Right cardiac atrium (tissue), 5 donors: ENCODE results near the gene ZNF253. TPM values are rescaled to one million over a fixed set of nuclear protein-coding genes. Genes with fewer than 3 reads are reported as not detected.
"Not testable (repeated sequence)": the region's sequence is repeated elsewhere in the genome, so short reads cannot be mapped to it uniquely, and the experiment has no call there.

Source experiments
- ATAC-seq, 2 donors: fragments of 200-7000 bp; cut with Tn5 transposase; one replicate each; pipeline versions ENCODE4 v1.8.0 to v1.9.1; 2020; ENCODE audit warnings: moderate library complexity in 2 of 2, mild to moderate bottlenecking in 1 of 2
- DNase-seq, 3 donors: peaks; one replicate each; pipeline ENCODE4 v3.0.0-alpha.2; 2020
- H3K27ac ChIP-seq: one replicate; pipeline ENCODE4 v1.5.1; 2013; ENCODE audit warnings: mild to moderate bottlenecking, low read length, control low read depth, moderate library complexity
- H3K27me3 ChIP-seq: one replicate; pipeline ENCODE4 v1.6.1; 2013; ENCODE audit not compliant: control insufficient read depth, insufficient read depth
- H3K4me1 ChIP-seq: one replicate; pipeline ENCODE4 v1.6.1; 2013; ENCODE audit warnings: low read length; ENCODE audit not compliant: control insufficient read depth, insufficient read depth
- H3K4me3 ChIP-seq: one replicate; pipeline ENCODE4 v1.5.1; 2013; ENCODE audit warnings: low read length, control low read depth
- H3K9me3 ChIP-seq: one replicate; pipeline ENCODE4 v1.6.1; 2013; ENCODE audit warnings: low read length; ENCODE audit not compliant: control insufficient read depth
- WGBS: extraction: QIAGEN DNeasy Blood & Tissue Kit; methylation state at CpG from one replicate; pipeline ENCODE4 v1.1.7; 2013; 5-methylcytosine and 5-hydroxymethylcytosine counted together
- intact Hi-C, 4 donors: fragments of 100-400 bp; cut with DNase I; formaldehyde crosslinking; loops; one replicate each; pipeline versions ENCODE4 v1.11.0 to v1.14.0; 2022 to 2023
- long read RNA-seq, 4 donors: library from polyadenylated mRNA; unstranded; transcript quantifications; one replicate each; pipeline ENCODE4 v2.0.0, GENCODE V29; 2020 to 2021
- polyA plus RNA-seq: library from polyadenylated mRNA; stranded (reverse); fragments of 200-250 nt; gene quantifications from one replicate; pipeline ENCODE4 v1.2.3, GENCODE V29; 2013
- total RNA-seq, 4 donors: library from RNA; stranded (reverse); fragmentation: NEBNext Ultra II Directional; extraction: Animal tissue kit (Norgen Biotek cat#: 25700); gene quantifications; one replicate each; pipeline ENCODE4 v1.2.1, GENCODE V29; 2021
- donor health status: healthy with polysubstance abuse.
- donor health status: DM: no; HTN: yes; CAD: no.
- donor health status: DM: no; HTN: no; CAD: no.
- donor health status: DM: no; HTN: yes; CAD: no; lungs with severe emphysema.
- donor health status: DM: yes; HTN: yes; CAD: no.

Gene ZNF253
- total RNA-seq (1 to 10 TPM; 7.5 to 8.9 (median 8.6) TPM), polyA plus RNA-seq (5.4 TPM)
- long read RNA-seq, donor 1, transcript ZNF253-203 (4 exons, 3,519 nt) = major isoform, 9 of 13 reads
- long read RNA-seq, donor 1, partial matches to known transcripts = 1 of 13 reads
- long read RNA-seq, donor 1, other reads (novel, unspliced or antisense) = 0 of 13 reads
- long read RNA-seq, donor 2, partial matches to known transcripts = 0 of 3 reads
- long read RNA-seq, donor 2, other reads (novel, unspliced or antisense) = 0 of 3 reads
- long read RNA-seq, donor 3, transcript ZNF253-203 (4 exons, 3,519 nt) = major isoform, 8 of 11 reads
- long read RNA-seq, donor 3, partial matches to known transcripts = 0 of 11 reads
- long read RNA-seq, donor 3, other reads (novel, unspliced or antisense) = 1 of 11 reads
- long read RNA-seq, donor 4, partial matches to known transcripts = 1 of 5 reads
- long read RNA-seq, donor 4, other reads (novel, unspliced or antisense) = 1 of 5 reads

DNA sequence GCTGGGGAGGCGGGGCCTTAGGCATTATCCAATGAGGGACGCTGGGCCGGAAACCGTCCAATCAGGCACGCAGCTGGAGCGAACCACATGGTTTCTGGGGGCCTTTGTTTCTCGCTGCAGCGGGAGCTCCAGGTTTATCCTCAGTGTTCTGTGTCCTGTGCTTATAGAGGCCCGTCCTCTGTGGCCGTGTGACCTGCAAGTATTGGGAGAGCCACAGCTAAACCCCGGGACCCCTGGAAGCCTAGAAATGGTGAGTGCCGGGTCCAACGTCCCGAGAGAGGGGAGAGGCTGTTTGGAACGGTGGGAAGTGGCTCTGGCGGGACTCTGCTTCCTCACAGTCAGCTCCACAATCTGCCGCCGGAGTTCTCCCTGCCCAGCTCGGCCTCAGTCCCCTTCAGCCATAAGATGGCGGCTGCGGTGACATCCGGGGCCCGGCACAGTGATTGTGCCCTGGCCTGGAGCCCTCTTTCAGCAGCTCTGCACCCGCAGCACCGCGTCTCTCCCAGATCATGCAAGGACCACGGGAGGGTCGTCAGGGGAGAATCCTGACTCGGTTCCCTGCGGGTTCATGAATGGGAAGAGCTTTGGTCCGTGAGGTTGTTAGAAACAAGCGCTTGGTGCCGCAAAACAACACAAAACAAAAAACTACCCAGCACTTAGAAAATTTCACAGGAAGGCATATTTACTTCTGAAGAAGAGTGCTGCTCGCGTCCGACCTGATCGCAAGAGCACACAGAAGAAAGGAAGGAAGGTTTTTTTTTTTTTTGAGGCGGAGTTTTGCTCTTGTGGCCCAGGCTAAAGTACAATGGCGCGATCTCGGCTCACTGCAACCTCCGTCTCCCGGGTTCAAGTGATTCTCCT lies at the start of gene ZNF253:
Gene ZNF253 (plus strand): TSS at position 133 of the 861 bp plus-strand sequence. CDS start 115 bp downstream, at position 248.
- Histone ChIP-seq H3K27ac (peak within 1 kb of the TSS; percentile 100), H3K4me3 (peak within 1 kb of the TSS; percentile 72), H3K4me1 (no peaks in the 10 kb centered on the region), H3K27me3 (no peaks in the 10 kb centered on the region), H3K9me3 (no peaks in the 10 kb centered on the region)
- WGBS = under 1% methylated on average over 43 of the region's 43 CpGs
- intact Hi-C loops = no loop called here
- peak; percentile 98 to 99 (median 98) for DNase-seq
- ATAC-seq = peak; percentile 99

DNA sequence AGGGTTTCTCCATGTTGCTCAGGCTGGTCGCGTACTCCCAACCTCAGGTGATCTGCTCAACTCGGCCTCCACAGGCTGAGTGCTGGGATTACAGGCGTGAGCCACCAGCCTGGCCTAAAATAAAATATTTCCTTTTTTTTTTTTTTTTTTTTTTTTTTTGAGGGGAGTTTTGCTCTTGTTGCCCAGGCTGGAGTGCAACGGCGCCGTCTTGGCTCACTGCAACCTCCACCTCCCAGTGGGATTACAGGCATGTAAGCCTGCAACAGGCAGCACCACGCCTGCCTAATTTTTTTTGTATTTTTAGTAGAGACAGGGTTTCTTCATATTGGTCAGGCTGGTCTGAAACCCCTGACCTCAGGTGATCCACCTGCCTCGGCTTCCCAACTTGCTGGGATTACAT lies 49.0 kb upstream of the ZNF253 start:
- no peak overlapping the region for H3K4me3 ChIP-seq
- intact Hi-C loops = no loop called here
- H3K27me3 ChIP-seq = no peaks in the 10 kb centered on the region
- no peak overlapping the region for H3K27ac ChIP-seq
- DNase-seq = peak; percentile 66 to 88 (median 71)
- ATAC-seq = peak; percentile 32 to 69
- WGBS = 57% methylated on average over 9 of the region's 9 CpGs
- H3K4me1 ChIP-seq = peaks cover 3% of the 10 kb centered on the region
- no peaks in the 10 kb centered on the region for H3K9me3 ChIP-seq

DNA sequence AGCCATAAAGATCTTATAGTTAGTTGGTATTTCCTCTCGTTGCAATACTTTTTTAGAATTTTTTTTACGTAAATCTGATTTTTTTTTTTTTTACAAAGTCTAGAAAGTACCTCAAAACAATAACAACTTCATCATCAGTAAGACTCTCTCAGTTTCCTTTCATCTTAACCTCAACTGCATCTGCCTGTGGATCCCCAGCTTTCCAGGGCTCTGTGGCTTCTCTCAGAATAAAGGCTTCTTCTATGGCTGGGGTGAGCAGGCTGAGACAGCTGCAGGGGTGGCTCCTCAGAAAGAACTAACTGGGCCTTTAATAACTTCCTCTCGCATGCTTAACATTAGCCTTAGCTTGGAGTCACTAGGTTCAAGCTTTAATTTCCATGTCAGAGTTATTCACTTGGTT lies 48.3 kb upstream of the ZNF253 start:
- DNase-seq = no peak
- Histone ChIP-seq H3K4me1 (peaks cover 1% of the 10 kb centered on the region), H3K4me3 (no peak overlapping the region), H3K27me3 (no peaks in the 10 kb centered on the region), H3K27ac (no peak overlapping the region), H3K9me3 (no peaks in the 10 kb centered on the region)
- no peak for ATAC-seq
- 68% methylated on average over 3 of the region's 3 CpGs for WGBS
- intact Hi-C loops = no loop called here

DNA sequence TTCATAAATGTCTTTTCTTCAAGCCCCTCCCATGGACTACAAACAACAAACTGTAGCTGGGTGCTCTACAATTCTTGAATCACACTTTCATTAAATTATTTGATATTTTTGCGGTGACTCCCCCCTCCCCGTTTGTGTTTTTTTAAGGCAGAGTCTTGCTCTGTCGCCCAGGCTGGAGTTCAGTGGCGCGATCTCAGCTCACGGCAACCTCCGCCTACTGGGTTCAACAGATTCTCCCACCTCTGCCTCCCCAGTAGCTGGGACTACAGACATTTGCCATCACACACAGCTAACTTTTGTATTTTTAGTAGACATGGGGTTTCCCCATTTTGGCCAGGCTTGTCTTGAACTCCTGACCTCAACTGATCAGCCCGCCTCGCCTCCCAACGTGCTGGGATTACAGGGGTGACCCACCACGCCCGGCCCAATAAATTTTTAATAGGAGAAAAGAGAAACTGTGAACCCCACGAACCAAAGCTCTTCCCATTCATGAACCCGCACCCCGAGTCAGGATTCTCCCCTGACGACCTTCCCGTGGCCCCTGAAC lies 44.8 kb upstream of the ZNF253 start:
- peak overlapping the region; percentile 97 for H3K27ac ChIP-seq
- H3K27me3 ChIP-seq = no peaks in the 10 kb centered on the region
- no peak for ATAC-seq
- intact Hi-C loops = no loop called here
- H3K4me1 ChIP-seq = no peaks in the 10 kb centered on the region
- H3K9me3 ChIP-seq = no peaks in the 10 kb centered on the region
- WGBS = 9% methylated on average over 17 of the region's 17 CpGs
- no peak for DNase-seq
- peak overlapping the region; percentile 71 for H3K4me3 ChIP-seq

DNA sequence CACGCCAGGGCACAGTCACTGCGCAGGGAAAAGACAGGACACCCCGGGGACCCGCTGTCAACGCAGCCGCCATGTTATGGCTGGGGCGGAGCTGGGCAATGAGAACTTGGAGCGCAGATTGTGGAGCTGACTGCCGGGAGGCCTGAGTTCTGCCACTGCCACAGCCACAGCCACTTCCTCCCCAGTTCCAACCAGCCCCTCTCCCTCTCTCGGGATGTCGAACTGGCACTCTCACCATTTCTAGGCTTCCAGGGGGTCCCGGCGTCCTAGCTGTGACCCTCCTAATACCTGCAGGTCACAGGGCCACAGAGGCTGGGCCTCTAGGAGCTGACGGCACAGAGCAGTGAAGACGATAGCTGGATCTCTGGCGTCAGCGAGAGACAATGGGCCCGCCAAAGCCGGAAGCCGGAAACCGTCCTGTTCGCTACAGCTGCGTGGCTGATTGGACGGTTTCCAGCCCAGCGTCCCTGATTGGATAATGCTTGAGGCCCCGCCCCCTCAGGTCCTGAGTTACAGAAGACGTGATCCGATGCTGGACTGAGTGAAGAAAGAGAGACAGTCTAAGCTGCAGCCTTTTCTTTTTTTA lies 44.2 kb upstream of the ZNF253 start, which contains the start of gene ZNF506:
Gene ZNF506 (minus strand): TSS at position 385 of the 586 bp plus-strand sequence. CDS start 147 bp downstream, at position 238.
- H3K4me1 ChIP-seq = no peaks in the 10 kb centered on the region
- peak within 1 kb of the TSS; percentile 71 for H3K4me3 ChIP-seq
- no peaks in the 10 kb centered on the region for H3K27me3 ChIP-seq
- intact Hi-C loops = no loop called here
- ATAC-seq = peak; percentile 98
- under 1% methylated on average over 28 of the region's 28 CpGs for WGBS
- H3K9me3 ChIP-seq = no peaks in the 10 kb centered on the region
- DNase-seq = peak; percentile 99 to 100 (median 100)
- peak within 1 kb of the TSS; percentile 97 for H3K27ac ChIP-seq

DNA sequence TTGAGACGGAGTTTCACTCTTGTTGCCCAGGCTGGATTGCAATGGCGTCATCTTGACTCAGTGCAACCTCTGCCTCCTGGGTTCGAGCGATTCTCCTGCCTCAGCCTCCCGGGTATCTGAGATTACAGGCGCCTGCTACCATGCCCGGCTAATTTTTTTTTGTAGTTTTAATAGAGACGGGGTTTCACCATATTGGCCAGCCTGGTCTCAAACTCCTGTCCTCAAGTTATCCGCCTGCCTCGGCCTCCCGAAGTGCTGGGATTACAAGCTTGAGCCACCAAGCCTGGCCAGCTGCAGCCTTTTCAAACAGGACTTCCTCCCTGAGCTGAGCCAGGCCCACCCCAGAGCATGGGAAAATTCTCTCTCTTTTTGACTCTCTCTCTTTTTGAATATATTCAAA lies 43.7 kb upstream of the ZNF253 start:
- WGBS = 3% methylated on average over 11 of the region's 11 CpGs
- H3K27me3 ChIP-seq, intact Hi-C loops, H3K4me1 ChIP-seq, H3K9me3 ChIP-seq: not testable (repeated sequence)
- DNase-seq = peak in 2 of 3 donors; percentile 25 to 53
- peak overlapping the region; percentile 71 for H3K4me3 ChIP-seq
- peak; percentile 11 to 38 for ATAC-seq
- peak overlapping the region; percentile 62 for H3K27ac ChIP-seq

DNA sequence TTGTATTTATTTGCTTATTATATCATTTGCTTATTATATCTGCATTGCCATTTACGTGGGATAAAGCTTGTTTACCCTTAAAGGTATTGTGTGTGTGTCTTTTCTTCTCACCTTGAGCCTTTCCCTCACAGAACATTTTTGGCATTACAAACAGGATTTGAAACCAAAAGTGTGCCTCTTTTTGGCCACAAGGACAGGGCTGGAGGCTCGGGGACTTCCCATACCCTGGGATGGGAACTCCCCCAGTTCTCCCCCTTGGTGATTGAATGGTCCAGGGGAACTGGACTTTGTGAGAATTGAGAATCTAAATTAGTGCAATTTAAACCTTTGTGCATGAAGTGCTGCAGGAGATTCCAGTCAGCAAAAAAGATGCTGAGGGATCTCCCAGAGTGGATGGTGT lies 41.8 kb upstream of the ZNF253 start:
- intact Hi-C loops = no loop called here
- Histone ChIP-seq H3K4me1 (no peaks in the 10 kb centered on the region), H3K27ac (no peak overlapping the region), H3K4me3 (no peak overlapping the region), H3K27me3 (no peaks in the 10 kb centered on the region), H3K9me3 (no peaks in the 10 kb centered on the region)
- no peak for ATAC-seq
- WGBS = 80% methylated on average over 2 of the region's 2 CpGs
- no peak for DNase-seq

DNA sequence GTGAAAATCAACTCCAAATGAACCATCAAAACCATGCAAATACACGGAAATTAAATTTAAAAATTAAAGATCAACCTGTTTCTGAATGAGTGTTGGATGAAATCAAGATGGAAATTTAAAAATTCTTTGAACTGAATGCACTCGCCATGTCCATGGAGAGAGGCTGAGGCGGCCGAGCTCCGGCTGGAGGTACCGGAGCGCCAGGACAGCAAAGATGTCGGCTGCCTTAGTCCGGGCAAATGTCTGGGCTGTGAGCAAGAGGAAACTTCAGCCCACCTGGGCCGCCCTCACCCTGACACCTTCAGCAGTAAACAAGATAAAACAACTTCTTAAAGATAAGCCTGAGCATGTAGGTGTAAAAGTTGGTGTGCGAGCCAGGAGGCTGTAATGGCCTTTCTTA lies 38.8 kb upstream of the ZNF253 start:
- intact Hi-C loops = no loop called here
- ATAC-seq = no peak
- 91% methylated on average over 11 of the region's 11 CpGs for WGBS

DNA sequence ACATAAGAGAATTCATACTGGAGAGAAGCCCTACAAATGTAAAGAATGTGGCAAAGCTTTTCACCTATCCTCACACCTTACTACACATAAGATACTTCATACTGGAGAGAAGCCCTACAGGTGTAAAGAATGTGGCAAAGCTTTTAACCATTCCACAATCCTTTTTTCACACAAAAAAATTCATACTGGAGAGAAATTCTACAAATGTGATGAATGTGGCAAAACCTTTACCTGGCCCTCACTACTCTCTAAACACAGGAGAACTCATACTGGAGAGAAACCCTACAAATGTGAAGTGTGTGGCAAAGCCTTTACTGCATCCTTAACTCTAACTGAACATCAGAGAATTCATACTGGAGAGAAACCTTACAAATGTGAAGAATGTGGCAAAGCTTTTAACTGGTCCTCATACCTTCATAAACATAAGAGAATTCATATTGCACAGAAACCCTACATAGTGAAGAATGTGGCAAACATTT lies 30.1 kb upstream of the ZNF253 start:
- Histone ChIP-seq H3K27ac (no peak overlapping the region), H3K27me3 (no peaks in the 10 kb centered on the region), H3K4me1 (no peaks in the 10 kb centered on the region), H3K4me3 (no peak overlapping the region), H3K9me3 (peaks cover 2% of the 10 kb centered on the region)
- ATAC-seq (no peak), DNase-seq (no peak)
- intact Hi-C loops = no loop called here

More for the DNA sequence above, 38.8 kb upstream of the ZNF253 start:
- no peak for DNase-seq
- Histone ChIP-seq H3K27ac (no peak overlapping the region), H3K9me3 (no peaks in the 10 kb centered on the region), H3K27me3 (no peaks in the 10 kb centered on the region), H3K4me1 (no peaks in the 10 kb centered on the region), H3K4me3 (no peak overlapping the region)

DNA sequence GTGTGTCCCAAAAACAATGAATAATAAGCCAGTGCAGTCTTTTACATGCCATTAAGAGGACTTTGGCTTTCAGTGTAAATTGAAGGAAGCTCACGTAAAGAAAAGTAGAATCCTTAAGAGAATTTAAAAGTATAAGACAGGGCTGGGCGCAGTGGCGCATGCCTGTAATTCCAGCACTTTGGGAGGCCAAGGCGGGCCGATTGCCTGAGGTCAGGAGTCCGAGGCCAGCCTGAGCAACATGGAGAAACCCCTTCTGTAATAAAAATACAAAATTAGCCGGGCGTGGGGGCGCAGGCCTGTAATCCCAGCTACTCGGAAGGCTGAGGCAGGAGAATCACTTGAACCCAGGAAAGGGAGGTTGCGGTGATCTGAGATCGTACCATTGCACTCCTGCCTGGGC lies 17.9 kb upstream of the ZNF253 start:
- H3K4me1 ChIP-seq = no peaks in the 10 kb centered on the region
- no peak for ATAC-seq
- WGBS = 95% methylated on average over 12 of the region's 12 CpGs
- H3K27ac ChIP-seq = no peak overlapping the region
- no peaks in the 10 kb centered on the region for H3K27me3 ChIP-seq
- no peak overlapping the region for H3K4me3 ChIP-seq
- DNase-seq = no peak
- intact Hi-C loops = no loop called here
- H3K9me3 ChIP-seq = no peaks in the 10 kb centered on the region
